ENCODE data around the gene THRB.
"Not testable (repeated sequence)": the region's sequence is repeated elsewhere in the genome, so short reads cannot be mapped to it uniquely, and the experiment has no call there.

THRB gene

GRCh38 chr3:24400015-24400414 is 94.6 kb downstream of the THRB start:
- DNase-seq, result no peak

- DNase-seq, result no peak
These were observed 95.0 kb downstream of the THRB start for GRCh38 chr3:24399614-24400013.

- DNase-seq, result not testable (repeated sequence)
These were observed 95.9 kb downstream of the THRB start for GRCh38 chr3:24398712-24399111.

DNA sequence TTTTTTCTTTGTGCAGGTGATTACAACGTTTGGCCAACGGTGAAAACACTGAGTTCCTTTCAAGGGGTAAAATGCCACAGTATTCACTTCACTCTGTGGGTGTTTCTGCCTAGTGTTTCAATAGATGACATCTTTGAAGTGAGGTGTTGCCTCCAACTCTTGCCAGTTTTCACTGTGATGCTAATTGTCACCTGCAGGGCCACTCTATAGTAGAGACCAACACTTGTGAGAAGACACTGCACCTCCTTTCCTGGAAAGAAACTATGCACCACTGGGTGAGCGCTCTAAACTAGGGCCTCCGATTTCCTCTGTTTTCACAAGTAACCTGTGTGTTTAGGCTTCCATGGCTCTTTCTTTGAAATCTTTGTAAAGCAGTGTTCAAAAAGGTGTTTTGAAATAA is 98.3 kb downstream of the THRB start:
- no peak for DNase-seq

- no peak for DNase-seq
These were observed 99.9 kb downstream of the THRB start for GRCh38 chr3:24394754-24395153.

DNA sequence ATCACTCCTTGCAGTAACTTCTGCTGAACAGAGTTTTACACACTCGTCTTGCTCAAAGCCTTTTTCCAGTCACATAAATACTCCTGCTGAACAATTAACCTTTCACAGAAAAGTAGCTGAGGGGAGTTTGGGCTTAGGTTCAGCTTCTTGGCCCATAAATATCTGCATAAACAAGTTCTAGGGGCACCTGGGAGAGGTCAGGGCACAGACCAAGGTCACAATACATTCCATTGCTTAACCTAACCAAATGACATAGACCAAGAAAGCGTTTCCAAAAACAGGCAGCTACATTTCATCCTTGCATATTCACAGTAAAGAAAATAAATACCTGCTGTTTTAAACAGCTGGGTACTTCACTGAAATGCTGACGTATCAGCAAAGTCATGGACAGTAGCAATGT is 101.3 kb downstream of the THRB start:
- DNase-seq, result no peak

- no peak for DNase-seq
These were observed 104.2 kb downstream of the THRB start for GRCh38 chr3:24390169-24391130.

- no peak for DNase-seq
These were observed 105.3 kb downstream of the THRB start for GRCh38 chr3:24389108-24390090.

DNA sequence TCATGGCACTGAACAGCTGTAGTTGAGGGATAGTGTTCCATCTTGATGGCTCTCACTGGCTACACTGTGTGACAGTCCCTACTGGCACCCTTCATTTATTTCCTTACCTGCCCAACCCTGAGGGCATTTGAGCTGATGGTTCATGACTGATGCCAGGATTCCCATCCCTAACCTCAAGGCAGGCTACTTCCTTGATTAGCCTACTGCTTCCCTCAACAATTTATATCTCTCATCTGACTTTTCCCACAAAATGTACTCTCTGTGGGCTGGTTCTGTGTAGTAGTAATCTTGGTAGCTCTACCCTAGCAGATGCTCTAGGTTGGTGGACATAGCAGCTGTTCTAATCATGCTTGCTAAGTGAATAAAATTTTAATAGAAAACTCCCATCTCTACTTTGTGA is 106.0 kb downstream of the THRB start:
- DNase-seq, result no peak

- no peak for DNase-seq
These were observed 106.5 kb downstream of the THRB start for GRCh38 chr3:24388159-24388558.

DNA sequence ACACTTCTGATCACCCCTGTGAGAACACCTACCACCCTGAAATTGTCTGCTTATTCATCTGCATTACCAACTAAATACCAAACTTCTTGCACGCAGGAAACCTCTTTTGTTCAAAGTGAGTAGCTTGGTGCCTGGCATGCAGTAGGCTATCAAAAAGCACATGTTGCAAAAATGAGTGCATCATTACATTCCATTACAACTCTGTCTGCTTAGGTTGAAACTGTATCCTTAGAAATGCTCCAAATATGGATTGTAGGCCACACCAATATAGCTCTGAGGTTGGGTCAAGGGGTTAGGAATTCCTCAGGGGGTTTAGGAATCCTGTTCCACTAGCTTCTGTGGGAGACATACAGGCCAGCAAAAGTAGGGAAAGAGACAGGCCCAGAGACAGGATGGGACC is 107.2 kb downstream of the THRB start:
- DNase-seq, result no peak

GRCh38 chr3:24387000-24387399 is 107.7 kb downstream of the THRB start:
- DNase-seq, result no peak

- DNase-seq, result no peak
These were observed 108.2 kb downstream of the THRB start for GRCh38 chr3:24386458-24386857.

GRCh38 chr3:24385012-24385615 is 109.5 kb downstream of the THRB start:
- no peak for DNase-seq

DNA sequence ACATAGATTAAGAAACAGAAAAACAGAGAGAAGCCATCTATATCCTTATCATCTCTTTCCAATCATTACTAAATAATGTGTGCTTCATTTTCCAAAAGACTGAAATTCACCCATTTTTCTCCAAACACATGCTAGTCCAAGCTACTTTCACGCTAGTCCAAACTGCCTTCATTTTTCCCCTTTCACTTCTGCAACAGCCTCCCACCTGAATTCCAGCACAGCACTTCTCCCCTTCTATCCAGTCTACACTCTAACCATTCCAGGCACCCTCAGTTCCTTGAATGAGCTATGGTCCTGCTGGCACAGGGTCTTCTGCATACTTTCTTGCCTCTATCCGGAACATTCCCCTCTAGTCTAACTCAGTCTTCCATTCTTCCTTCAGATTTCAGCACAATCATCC is 112.0 kb downstream of the THRB start:
- no peak for DNase-seq

- DNase-seq, result no peak
These were observed 114.7 kb downstream of the THRB start for GRCh38 chr3:24379936-24380335.

GRCh38 chr3:24378313-24378712 is 116.3 kb downstream of the THRB start:
- no peak for DNase-seq

DNA sequence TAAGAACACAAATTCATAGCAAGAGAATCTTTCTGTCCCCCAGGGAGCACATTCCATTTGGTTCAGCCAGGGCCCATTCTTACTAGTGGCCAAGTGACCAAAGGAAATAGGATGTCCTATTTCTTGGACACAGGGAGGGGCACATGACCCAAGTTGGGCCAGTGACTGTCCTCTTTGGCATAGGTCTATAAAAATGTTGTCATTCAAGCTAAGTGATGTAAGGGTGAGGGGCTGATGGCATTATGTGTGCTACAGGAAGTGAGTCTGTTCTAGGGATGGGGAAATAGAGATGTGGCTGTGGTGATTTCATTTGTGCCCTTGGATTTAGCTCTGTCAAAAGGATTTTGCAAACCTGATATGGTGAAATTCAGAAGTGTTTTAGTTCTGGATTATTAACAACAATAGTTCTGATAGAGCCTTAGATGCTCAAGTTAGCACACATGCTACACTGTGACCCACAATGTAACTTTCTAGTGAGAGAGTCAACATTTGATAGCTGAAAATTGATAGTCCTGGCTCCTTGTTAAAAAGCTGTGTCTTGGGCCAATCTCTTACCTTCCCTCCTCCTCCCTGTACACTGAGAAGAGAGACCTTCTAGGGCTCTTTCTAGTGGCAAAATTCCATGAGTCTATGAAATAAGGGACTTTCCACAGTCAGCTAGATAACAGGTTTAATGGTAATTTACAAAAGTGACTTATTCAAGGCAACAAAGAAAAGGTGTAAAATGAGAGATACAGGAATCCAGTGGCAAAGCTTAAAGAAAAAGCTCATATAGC is 117.2 kb downstream of the THRB start:
- no peak for DNase-seq

DNA sequence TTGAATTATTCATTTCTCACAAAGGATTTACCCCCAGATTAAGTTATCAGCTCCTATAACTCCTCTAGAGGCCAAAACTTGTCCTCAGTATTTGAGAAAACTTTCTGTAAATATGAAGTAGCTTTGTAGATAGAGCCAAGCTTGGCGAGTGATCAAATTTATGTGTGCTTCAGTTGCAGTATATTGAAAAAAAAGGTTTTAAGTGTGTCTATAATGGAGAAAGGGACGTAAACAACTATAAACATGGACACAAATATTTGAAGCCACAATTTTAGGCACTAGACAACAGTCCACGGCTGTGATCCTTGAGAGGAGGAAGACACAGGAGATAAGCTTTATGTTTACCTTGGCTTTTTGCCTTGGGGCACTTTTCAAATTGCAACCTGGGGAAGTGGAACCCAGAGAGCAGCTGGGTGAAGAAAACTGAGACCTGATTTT is 118.7 kb downstream of the THRB start:
- DNase-seq, result no peak

DNA sequence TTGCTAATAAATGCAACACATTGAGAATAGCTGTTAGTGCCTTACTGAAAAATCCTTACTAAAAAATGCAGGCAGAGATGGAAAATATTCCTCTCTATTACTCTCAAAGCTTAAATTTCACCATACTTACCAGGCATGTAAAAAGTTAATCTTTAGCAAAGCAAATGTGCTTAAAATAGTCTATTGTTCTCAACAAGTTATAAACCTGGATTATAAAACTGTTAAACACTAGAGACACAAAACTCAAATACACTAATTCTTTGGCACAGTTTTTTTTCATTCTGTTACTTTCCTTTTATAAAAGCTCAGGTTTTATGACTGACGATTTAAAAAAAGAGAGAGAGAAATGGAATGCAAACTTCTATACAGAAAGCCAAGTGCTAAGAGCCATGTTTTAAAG is 119.8 kb downstream of the THRB start:
- no peak for DNase-seq

DNA sequence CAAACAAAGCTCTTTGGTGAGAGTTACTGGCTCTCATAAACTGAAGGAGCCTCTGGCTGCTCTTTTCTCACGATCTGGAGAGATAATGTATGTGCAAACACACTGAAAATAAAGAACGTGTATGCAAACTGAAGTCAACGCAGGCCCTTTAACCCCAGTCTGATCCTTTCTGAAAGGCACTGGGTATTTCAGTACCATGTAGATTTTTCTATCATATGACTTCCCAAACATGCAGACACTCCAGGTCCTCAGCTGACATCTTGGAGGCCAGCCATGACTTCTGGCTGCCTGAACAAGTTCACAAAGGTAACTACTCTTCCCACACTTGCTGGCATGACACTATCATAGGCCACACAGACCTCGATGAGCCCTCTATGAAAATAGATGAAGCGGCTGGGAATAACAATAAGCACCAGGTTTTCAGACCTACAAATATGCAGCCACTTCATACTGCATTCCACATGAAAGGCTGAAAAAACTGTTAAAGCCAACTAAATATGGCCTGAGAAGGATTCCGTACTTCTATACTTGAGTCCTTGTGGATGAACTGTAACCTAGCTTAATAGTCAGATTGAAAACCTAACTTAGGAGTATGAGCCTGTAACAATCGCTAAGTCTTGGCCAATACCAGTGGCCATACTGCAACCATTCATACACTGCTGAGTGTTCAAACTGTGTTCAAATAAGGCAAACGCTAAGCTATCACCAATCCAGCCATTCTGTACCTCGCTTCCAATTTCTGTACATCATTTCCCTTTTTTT is 121.3 kb downstream of the THRB start:
- no peak for DNase-seq

Data from DMS79 treated with DMSO at 0.1 percent for 48 hours (cell line).